Astrocyte of the spinal cord (primary cell): ENCODE data around the gene PHGDH.

Experiments
- DNase-seq: peaks from one replicate; pipeline ENCODE4 v3.0.0; 2011; ENCODE audit warnings: low read depth, low spot score
- H3K4me3 ChIP-seq: 2 replicates; pipeline ENCODE4 v1.5.1; 2011; ENCODE audit warnings: low read depth, mild to moderate bottlenecking, low read length, moderate library complexity
- in situ Hi-C: cut with HindIII; loops from 2 replicates; pipeline ENCODE4 v1.10.0; 2017; ENCODE audit warnings: low sequenced_read_pairs
- TF ChIP-seq, protein P1 (sequence below): IDR thresholded peaks from 2 replicates; pipeline ENCODE4 v1.5.1; 2012; ENCODE audit warnings: low read depth, mild to moderate bottlenecking, low read length, inconsistent platforms

PHGDH gene

DNA sequence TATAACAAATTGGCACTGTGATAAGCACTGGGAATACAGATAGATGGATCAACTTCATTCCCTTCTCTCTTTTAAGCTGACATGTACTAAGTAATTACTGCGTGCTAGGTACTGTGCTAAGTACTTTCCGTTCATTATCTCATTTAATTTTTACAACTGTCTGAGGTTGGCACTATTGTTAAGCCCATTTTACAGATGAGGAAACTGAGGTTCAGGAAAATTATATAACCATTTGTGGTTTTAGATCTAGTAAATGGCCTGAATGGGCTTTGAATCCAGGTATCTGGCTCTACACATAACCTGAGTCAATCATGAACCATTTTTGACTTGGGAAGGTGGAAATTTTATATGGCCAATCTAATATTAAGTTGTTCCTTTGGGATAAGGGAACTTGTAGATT lies 60.6 kb downstream of the PHGDH start:
- TF ChIP-seq, protein P1, sequence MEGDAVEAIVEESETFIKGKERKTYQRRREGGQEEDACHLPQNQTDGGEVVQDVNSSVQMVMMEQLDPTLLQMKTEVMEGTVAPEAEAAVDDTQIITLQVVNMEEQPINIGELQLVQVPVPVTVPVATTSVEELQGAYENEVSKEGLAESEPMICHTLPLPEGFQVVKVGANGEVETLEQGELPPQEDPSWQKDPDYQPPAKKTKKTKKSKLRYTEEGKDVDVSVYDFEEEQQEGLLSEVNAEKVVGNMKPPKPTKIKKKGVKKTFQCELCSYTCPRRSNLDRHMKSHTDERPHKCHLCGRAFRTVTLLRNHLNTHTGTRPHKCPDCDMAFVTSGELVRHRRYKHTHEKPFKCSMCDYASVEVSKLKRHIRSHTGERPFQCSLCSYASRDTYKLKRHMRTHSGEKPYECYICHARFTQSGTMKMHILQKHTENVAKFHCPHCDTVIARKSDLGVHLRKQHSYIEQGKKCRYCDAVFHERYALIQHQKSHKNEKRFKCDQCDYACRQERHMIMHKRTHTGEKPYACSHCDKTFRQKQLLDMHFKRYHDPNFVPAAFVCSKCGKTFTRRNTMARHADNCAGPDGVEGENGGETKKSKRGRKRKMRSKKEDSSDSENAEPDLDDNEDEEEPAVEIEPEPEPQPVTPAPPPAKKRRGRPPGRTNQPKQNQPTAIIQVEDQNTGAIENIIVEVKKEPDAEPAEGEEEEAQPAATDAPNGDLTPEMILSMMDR: no peak
- no peak overlapping the region for H3K4me3 ChIP-seq
- in situ Hi-C loops: no loop called here
- no peak for DNase-seq

DNA sequence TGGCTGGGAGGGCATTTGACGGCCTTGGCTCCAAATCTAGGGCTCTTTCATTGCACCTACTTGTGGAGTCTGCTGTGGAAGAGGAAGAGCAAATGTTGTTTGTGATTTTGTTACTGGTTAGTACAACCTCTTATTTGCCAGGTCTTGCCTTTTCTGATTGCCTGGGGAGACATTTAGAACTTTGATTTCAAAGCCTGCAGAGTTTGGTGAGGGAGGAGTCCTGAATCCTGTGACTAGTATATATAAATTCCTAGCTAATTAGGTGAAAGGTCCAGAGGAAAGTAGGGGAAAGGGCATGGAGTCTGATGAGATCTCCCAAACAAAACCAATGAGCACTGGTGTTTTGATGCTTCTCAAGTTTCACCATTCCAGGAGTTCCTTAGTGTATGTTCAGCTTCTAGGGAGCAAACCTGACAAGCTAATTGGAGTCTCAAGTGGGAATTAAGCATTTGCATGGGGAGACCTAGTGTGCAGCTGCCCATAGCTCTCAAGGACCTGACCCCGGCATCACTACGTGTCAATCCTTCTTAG lies 62.0 kb downstream of the PHGDH start:
- peak; percentile 4 for DNase-seq
- in situ Hi-C loops: no loop called here
- H3K4me3 ChIP-seq: no peak overlapping the region
- TF ChIP-seq, protein P1: no peak

DNA sequence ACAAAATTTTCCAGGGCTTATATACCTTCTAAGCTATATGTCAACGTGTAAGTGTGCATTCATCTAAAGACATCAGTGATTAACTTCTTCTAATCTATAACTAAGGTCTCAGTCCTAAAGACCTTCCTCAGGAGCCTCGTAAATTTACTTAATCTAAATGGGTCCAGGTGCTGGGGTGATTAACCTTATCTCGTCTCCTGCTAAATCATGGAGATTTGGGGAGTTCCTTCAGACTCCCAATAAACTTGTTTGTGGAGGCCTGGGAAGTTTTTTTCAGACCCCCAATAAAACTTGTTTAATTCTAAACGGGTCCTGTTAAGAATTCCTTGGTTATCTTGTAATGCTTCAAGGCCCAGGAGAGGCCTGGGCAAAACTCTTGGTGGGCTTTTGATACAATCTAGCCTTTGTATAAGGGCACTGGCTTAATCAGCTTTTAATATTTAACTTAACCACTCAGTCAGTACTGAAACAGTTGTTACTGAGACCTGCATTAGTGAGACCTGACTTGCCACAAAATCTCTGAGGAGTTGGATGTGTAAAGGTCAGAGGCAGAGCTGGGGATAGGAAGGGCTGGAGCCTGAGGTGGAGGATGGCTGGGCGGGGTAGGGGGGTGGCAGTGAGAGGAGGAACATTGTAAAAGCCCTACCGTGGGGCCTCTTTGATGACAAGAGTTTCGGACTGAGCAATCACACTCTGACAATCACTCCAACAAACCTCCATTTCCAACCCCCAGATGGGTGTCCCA lies 63.2 kb downstream of the PHGDH start:
- H3K4me3 ChIP-seq: no peak overlapping the region
- DNase-seq: no peak
- in situ Hi-C loops: no loop called here
- TF ChIP-seq, protein P1: no peak

DNA sequence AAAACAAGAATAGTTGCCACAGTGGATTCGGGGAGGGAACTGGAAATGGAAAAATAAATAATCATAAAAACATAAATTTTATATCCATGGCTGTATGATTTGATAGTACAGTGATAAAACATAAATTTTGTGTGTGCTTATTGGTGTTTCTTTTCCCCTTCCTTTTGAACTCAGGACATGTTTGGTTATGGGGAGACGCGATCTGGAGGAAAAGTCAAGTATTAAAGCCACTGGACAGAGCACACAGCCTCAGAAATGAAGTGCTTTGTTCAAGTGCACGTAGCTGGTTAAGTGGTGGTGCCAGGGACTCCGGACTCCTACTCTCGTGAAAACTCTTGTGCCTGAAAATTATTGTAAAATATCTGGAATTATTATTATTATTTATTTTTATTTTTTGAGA lies 66.6 kb downstream of the PHGDH start:
- no peak overlapping the region for H3K4me3 ChIP-seq
- TF ChIP-seq, protein P1: no peak
- in situ Hi-C loops: no loop called here

DNA sequence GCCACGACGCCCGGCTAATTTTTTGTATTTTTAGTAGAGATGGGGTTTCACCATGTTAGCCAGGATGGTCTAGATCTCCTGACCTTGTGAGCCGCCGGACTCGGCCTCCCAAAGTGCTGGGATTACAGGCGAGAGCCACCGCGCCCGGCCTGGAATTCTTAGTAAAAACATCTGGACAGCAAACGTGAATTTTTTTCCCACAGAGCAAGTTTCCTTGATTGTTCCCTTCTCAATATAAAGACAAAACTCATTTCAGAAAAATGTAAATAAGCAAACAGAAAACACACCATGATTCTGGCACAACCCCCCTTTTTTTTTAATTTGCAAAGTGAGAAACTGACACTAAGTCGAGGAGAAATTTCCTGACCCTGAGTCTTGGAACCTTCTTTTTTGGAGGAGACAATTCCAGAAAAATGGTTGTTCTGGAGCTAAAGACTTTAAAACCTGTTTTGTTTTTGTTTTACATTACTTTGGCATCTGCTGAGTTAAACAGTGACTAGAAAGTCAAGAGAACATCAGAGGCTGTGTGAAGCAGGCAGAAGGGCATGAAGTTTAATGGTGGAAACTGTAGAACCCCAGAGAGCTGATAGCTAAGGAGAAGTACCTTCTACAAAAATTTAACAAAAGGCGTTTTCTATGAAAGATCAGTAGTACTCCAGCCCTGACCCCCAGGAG lies 67.3 kb downstream of the PHGDH start:
- TF ChIP-seq, protein P1: no peak
- no peak for DNase-seq
- in situ Hi-C loops: no loop called here
- H3K4me3 ChIP-seq: no peak overlapping the region

More for the DNA sequence above, 66.6 kb downstream of the PHGDH start:
- no peak for DNase-seq

DNA sequence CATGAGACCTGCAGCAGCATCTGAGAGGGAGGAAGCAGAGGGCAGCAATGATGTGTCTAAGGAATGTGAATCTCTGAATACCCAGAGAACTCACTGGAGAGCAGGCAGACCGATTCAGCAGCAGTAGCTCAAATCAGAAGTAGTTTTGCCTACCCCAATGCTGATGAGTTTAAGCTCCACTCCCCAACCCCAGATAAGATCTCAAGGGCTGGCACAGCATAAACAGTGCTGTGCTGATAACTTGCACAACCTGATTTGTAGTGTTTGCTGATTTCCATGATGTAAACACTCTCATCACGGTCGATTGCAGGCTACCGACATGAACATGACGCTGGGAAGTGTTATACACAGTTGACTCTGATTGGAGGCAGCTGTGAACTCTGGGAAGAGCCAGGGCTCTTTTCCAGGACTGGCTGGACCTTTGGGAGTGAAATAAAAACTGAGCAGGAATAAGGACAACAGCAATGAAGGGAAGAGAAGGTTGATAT lies 68.2 kb downstream of the PHGDH start:
- in situ Hi-C loops: no loop called here
- no peak overlapping the region for H3K4me3 ChIP-seq
- TF ChIP-seq, protein P1: no peak
- no peak for DNase-seq
